Kidney (tissue), 14 donors: ENCODE data around the gene RSRC2. TPM values are rescaled to one million over a fixed set of nuclear protein-coding genes. Genes with fewer than 3 reads are reported as not detected.

ENCODE experiments used
- DNase-seq, 5 donors: peaks; one replicate each; pipeline ENCODE4 v3.0.0-alpha.2; 2013 to 2020
- FAIRE-seq: peaks from 2 replicates; lab custom pipeline; 2012; peaks lifted over from hg19 to GRCh38; lab: Jason Lieb, UNC
- H3K27ac ChIP-seq, 2 donors: one replicate each; pipeline ENCODE4 v1.7.0; 2013; ENCODE audit warnings: low read depth in 2 of 2, low read length in 2 of 2, inconsistent platforms in 1 of 2
- H3K27me3 ChIP-seq: one replicate; pipeline ENCODE4 v1.7.1; 2013; ENCODE audit warnings: low read length, inconsistent platforms; ENCODE audit not compliant: control insufficient read depth, insufficient read depth
- H3K36me3 ChIP-seq, 3 donors: one replicate each; pipeline versions ENCODE4 v1.7.0 to v1.7.1; 2013; ENCODE audit warnings: low read length in 3 of 3, control low read depth in 1 of 3, inconsistent platforms in 1 of 3; ENCODE audit not compliant: insufficient read depth in 3 of 3, control insufficient read depth in 2 of 3
- H3K4me1 ChIP-seq, 3 donors: one replicate each; pipeline versions ENCODE4 v1.7.0 to v1.7.1; 2013; ENCODE audit warnings: low read length in 3 of 3, inconsistent platforms in 1 of 3, low read depth in 1 of 3; ENCODE audit not compliant: control insufficient read depth in 2 of 3, insufficient read depth in 2 of 3
- H3K4me3 ChIP-seq, 3 donors: one replicate each; pipeline versions ENCODE4 v1.7.0 to v1.8.1; 2013; ENCODE audit warnings: low read length in 3 of 3, control low read depth in 1 of 3, inconsistent platforms in 1 of 3
- H3K9ac ChIP-seq, 3 donors: one replicate each; pipeline versions ENCODE4 v1.7.0 to v1.7.1; 2013; ENCODE audit warnings: low read length in 3 of 3, control low read depth in 1 of 3, inconsistent platforms in 1 of 3
- H3K9me3 ChIP-seq, 3 donors: one replicate each; pipeline versions ENCODE4 v1.7.0 to v1.7.1; 2013; ENCODE audit warnings: low read length in 3 of 3, control low read depth in 1 of 3, inconsistent platforms in 1 of 3; ENCODE audit not compliant: control insufficient read depth in 2 of 3, insufficient read depth in 1 of 3
- CTCF ChIP-seq: IDR thresholded peaks from 3 replicates; pipeline ENCODE4 v1.5.1; 2012; ENCODE audit warnings: mild to moderate bottlenecking, moderate library complexity, borderline replicate concordance; ENCODE audit not compliant: insufficient read depth; ENCODE audit errors: extremely low read depth
- intact Hi-C: fragments of 100-400 bp; cut with DNase I; formaldehyde crosslinking; loops from one replicate; pipeline ENCODE4 v1.11.1; 2022
- polyA plus RNA-seq: library from polyadenylated mRNA; stranded (reverse); fragments of 350-450 nt; fragmentation: Illumina TruSeq; extraction: RNeasy Lipid Tissue Mini Kit (QIAGEN cat#74804); gene quantifications from one replicate; pipeline ENCODE4 v1.2.3, GENCODE V29; 2014; ENCODE audit warnings: low read depth, low replicate concordance; ENCODE audit not compliant: insufficient read depth
- total RNA-seq: library from RNA; stranded (reverse); fragmentation: NEBNext Ultra II Directional; extraction: Animal tissue kit (Norgen Biotek cat#: 25700); gene quantifications from one replicate; pipeline ENCODE4 v1.2.1, GENCODE V29; 2021
- donor health status: control.
- donor health status: control.
- donor health status: control.
- donor health status: control.
- donor health status: control.
- donor health status: DM: yes; HTN: yes; CAD: no.
- donor health status: Normal renal cell carcinoma (clear cell type).

Gene RSRC2
- total and polyA plus RNA-seq, 2 donors from 2014 or later, result 39.4 to 73.9 TPM

GRCh38 chr12:122544537-122544936, 17.8 kb upstream of the RSRC2 start:
- intact Hi-C loops, result no loop called here
- TF ChIP-seq CTCF, result no peak
- DNase-seq (no peak), FAIRE-seq (no peak)
- Histone ChIP-seq H3K36me3 (no peaks in the 10 kb centered on the region), H3K4me3 (no peak overlapping the region), H3K4me1 (no peaks in the 10 kb centered on the region), H3K27me3 (no peaks in the 10 kb centered on the region), H3K9ac (no peak overlapping the region), H3K9me3 (no peaks in the 10 kb centered on the region), H3K27ac (no peak overlapping the region)

GRCh38 chr12:122538496-122538895, 11.8 kb upstream of the RSRC2 start:
- Histone ChIP-seq H3K4me1 (no peaks in the 10 kb centered on the region), H3K9me3 (no peaks in the 10 kb centered on the region), H3K27ac (no peak overlapping the region), H3K9ac (no peak overlapping the region), H3K27me3 (no peaks in the 10 kb centered on the region), H3K36me3 (peaks cover 0 to 2% (median 0%) of the 10 kb centered on the region in 3 donors), H3K4me3 (no peak overlapping the region)
- FAIRE-seq, result no peak
- intact Hi-C loops, result no loop called here
- TF ChIP-seq CTCF, result no peak
- DNase-seq, result no peak

DNA sequence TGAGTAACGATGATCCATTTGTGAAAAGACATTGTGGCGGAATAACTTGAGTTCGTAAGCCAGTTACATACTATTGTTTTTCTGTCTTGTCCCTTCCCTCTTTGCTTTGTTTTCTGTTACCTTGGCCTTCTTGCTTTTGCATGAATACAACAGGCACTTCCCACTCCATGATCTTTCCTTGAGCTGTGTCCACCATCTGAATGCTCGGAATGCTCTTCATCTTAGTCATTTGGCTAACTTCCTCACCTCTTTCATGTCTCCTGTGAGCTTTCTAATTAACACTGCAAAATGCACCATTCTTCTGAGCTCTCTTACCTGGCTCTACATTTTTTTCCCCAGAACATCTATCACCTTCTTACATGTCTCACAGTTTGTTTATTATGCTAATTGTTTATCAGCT, 10.3 kb upstream of the RSRC2 start:
- FAIRE-seq (no peak), DNase-seq (no peak)
- no peak for TF ChIP-seq CTCF
- no peak overlapping the region for H3K27ac ChIP-seq
- no peaks in the 10 kb centered on the region for H3K4me1 ChIP-seq
- no peaks in the 10 kb centered on the region for H3K9me3 ChIP-seq
- intact Hi-C loops, result no loop called here
- peaks cover 0 to 4% (median 0%) of the 10 kb centered on the region in 3 donors for H3K36me3 ChIP-seq
- H3K4me3 ChIP-seq, result no peak overlapping the region
- H3K9ac ChIP-seq, result no peak overlapping the region
- H3K27me3 ChIP-seq, result no peaks in the 10 kb centered on the region

DNA sequence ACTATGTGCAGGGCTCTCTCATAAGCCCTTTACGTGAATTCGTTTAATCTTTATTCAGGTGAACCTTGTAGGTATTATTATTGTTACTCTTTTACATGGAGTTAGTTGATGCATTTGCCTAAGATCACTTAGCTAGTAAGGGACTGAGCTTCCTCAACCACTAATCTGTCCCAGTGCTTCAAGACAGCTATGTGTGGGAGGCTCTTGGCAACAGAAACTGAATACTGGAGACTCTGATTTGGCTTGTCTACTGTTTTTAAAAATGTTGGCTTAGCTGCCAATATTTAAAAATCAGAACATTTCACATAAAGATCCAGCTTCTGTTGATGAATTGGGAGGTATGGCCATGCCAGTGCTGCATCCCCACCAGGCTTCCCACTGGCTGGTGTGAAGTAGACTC, 7.1 kb upstream of the RSRC2 start:
- Histone ChIP-seq H3K9ac (no peak overlapping the region), H3K36me3 (peaks cover 0 to 4% (median 0%) of the 10 kb centered on the region in 3 donors), H3K4me3 (no peak overlapping the region), H3K9me3 (no peaks in the 10 kb centered on the region), H3K4me1 (no peaks in the 10 kb centered on the region), H3K27me3 (no peaks in the 10 kb centered on the region), H3K27ac (no peak overlapping the region)
- DNase-seq (no peak), FAIRE-seq (no peak)
- intact Hi-C loops, result no loop called here
- TF ChIP-seq CTCF, result no peak
